HG03571 (cell line): Measurements from ENCODE around the gene OR10Z1.

ENCODE experiments used
- ATAC-seq: cut with Tn5 transposase; IDR thresholded peaks from one replicate; pipeline ENCODE4 v1.9.1; 2021; ENCODE audit not compliant: unreplicated experiment

OR10Z1 gene

GRCh38 chr1:158604968-158605367 lies at the start of gene OR10Z1:
OR10Z1 (plus strand) TSS chr1:158605268; CDS start chr1:158606439, 1,171 bp downstream.
- ATAC-seq = no peak

GRCh38 chr1:158559696-158560095 lies 45.4 kb upstream of the OR10Z1 start:
- ATAC-seq = no peak

- ATAC-seq = no peak
Measured at GRCh38 chr1:158563853-158564252, 41.2 kb upstream of the OR10Z1 start.

- ATAC-seq = no peak
Measured at GRCh38 chr1:158564608-158565007, 40.5 kb upstream of the OR10Z1 start.

- no peak for ATAC-seq
Measured at GRCh38 chr1:158570480-158570879, 34.6 kb upstream of the OR10Z1 start, which contains the start of gene OR6P1. OR6P1 (minus strand) TSS chr1:158570580; CDS start chr1:158563604, 6,976 bp downstream.

GRCh38 chr1:158572226-158572625 lies 32.8 kb upstream of the OR10Z1 start:
- no peak for ATAC-seq

- no peak for ATAC-seq
Measured at GRCh38 chr1:158577561-158577960, 27.5 kb upstream of the OR10Z1 start.

- ATAC-seq = no peak
Measured at GRCh38 chr1:158579733-158580132, 25.3 kb upstream of the OR10Z1 start, which contains the start of gene OR10X1. OR10X1 (minus strand) TSS chr1:158579899; CDS start chr1:158579899, 0 bp downstream.

- no peak for ATAC-seq
Measured at GRCh38 chr1:158583962-158584361, 21.1 kb upstream of the OR10Z1 start.

GRCh38 chr1:158586942-158587341 lies 18.1 kb upstream of the OR10Z1 start:
- no peak for ATAC-seq

- ATAC-seq = no peak
Measured at GRCh38 chr1:158600735-158601134, 4.3 kb upstream of the OR10Z1 start.

GRCh38 chr1:158607296-158607695 lies 2.2 kb downstream of the OR10Z1 start:
- ATAC-seq = no peak

GRCh38 chr1:158611916-158612315 lies 6.8 kb downstream of the OR10Z1 start:
- no peak for ATAC-seq

GRCh38 chr1:158613764-158614163 lies 8.7 kb downstream of the OR10Z1 start:
- no peak for ATAC-seq

GRCh38 chr1:158638146-158638545 lies 33.1 kb downstream of the OR10Z1 start:
- no peak for ATAC-seq

GRCh38 chr1:158638904-158639303 lies 33.8 kb downstream of the OR10Z1 start:
- ATAC-seq = no peak

GRCh38 chr1:158644449-158644848 lies 39.4 kb downstream of the OR10Z1 start:
- no peak for ATAC-seq

- ATAC-seq = no peak
Measured at GRCh38 chr1:158646465-158646864, 41.4 kb downstream of the OR10Z1 start.

GRCh38 chr1:158649052-158649451 lies 44.0 kb downstream of the OR10Z1 start:
- ATAC-seq = no peak

- no peak for ATAC-seq
Measured at GRCh38 chr1:158652721-158653334, 47.8 kb downstream of the OR10Z1 start.

- no peak for ATAC-seq
Measured at GRCh38 chr1:158654086-158654485, 49.0 kb downstream of the OR10Z1 start.

GRCh38 chr1:158654571-158654970 lies 49.5 kb downstream of the OR10Z1 start:
- ATAC-seq = no peak
